Left hindlimb (tissue), 1 donor: ENCODE measurements around the gene SPO11.

Source experiments
- DNase-seq: peaks from one replicate; pipeline ENCODE4 v3.0.0-alpha.2; 2018

SPO11 gene

GRCh38 chr20:57310821-57311514 is 18.6 kb upstream of the SPO11 start:
- DNase-seq: no peak

GRCh38 chr20:57312138-57312537 is 17.5 kb upstream of the SPO11 start:
- no peak for DNase-seq

- DNase-seq: no peak
Observed at GRCh38 chr20:57313230-57313629, 16.4 kb upstream of the SPO11 start.

- DNase-seq: no peak
Observed at GRCh38 chr20:57313951-57314350, 15.7 kb upstream of the SPO11 start.

GRCh38 chr20:57315083-57315975 is 14.3 kb upstream of the SPO11 start:
- no peak for DNase-seq

- no peak for DNase-seq
Observed at GRCh38 chr20:57315976-57316480, 13.6 kb upstream of the SPO11 start.

GRCh38 chr20:57316795-57317201 is 12.8 kb upstream of the SPO11 start:
- DNase-seq: no peak

GRCh38 chr20:57317316-57317788 is 12.3 kb upstream of the SPO11 start:
- no peak for DNase-seq

GRCh38 chr20:57317789-57318371 is 11.7 kb upstream of the SPO11 start:
- DNase-seq: no peak

GRCh38 chr20:57319584-57319983 is 10.0 kb upstream of the SPO11 start:
- DNase-seq: no peak

- DNase-seq: no peak
Observed at GRCh38 chr20:57320358-57320757, 9.2 kb upstream of the SPO11 start.

- no peak for DNase-seq
Observed at GRCh38 chr20:57321142-57321541, 8.5 kb upstream of the SPO11 start.

- no peak for DNase-seq
Observed at GRCh38 chr20:57322476-57322875, 7.1 kb upstream of the SPO11 start.

GRCh38 chr20:57323034-57323433 is 6.6 kb upstream of the SPO11 start:
- DNase-seq: no peak

- DNase-seq: no peak
Observed at GRCh38 chr20:57325632-57326356, 3.8 kb upstream of the SPO11 start.

GRCh38 chr20:57326667-57327455 is 2.7 kb upstream of the SPO11 start:
- no peak for DNase-seq

GRCh38 chr20:57327820-57328219 is 1.8 kb upstream of the SPO11 start:
- no peak for DNase-seq

- no peak for DNase-seq
Observed at GRCh38 chr20:57330998-57331397, 1.4 kb downstream of the SPO11 start.

GRCh38 chr20:57332105-57333089 is 2.8 kb downstream of the SPO11 start:
- no peak for DNase-seq

GRCh38 chr20:57335392-57335791 is 5.8 kb downstream of the SPO11 start:
- no peak for DNase-seq

- DNase-seq: no peak
Observed at GRCh38 chr20:57341663-57342062, 12.1 kb downstream of the SPO11 start.
